HEK293 (cell line): ENCODE results near the gene DRAP1.

Source experiments
- ZBTB21 ChIP-seq: fragments of 450-650 bp; formaldehyde crosslinking; IDR thresholded peaks from 2 replicates; pipeline ENCODE4 v1.5.1; 2017; ENCODE audit warnings: missing biosample characterization, missing genetic modification characterization
- ZBTB44 ChIP-seq: fragments of 450-650 bp; IDR thresholded peaks from 2 replicates; pipeline ENCODE4 v1.5.1; 2018; ENCODE audit warnings: missing biosample characterization, mild to moderate bottlenecking, missing genetic modification characterization

- TF ChIP-seq ZBTB44 (tag by site-specific recombination) = no peak
- no peak for TF ChIP-seq ZBTB21 (tag by site-specific recombination)
Measured at GRCh38 chr11:65871811-65872548, 47.2 kb upstream of the DRAP1 start.
